Breast epithelium (tissue), 3 donors: ENCODE data around the gene ADGRE1.

ENCODE experiments used
- POLR2A ChIP-seq: fragments of 450-650 bp; IDR thresholded peaks from one replicate; pipeline ENCODE4 v1.6.1; 2016; ENCODE audit warnings: antibody characterized with exemption, mild to moderate bottlenecking, moderate library complexity
- POLR2AphosphoS5 ChIP-seq, 3 donors: sonication (generic); formaldehyde crosslinking; IDR thresholded peaks; one replicate each; pipeline ENCODE4 v1.6.1; 2017; ENCODE audit warnings: antibody characterized with exemption in 3 of 3
- TF ChIP-seq, protein P1 (sequence below), 3 donors: fragments of 450-650 bp; IDR thresholded peaks; one replicate each; pipeline ENCODE4 v1.5.1; 2016 to 2017; ENCODE audit warnings: antibody characterized with exemption in 3 of 3, mild to moderate bottlenecking in 3 of 3, moderate library complexity in 3 of 3

- TF ChIP-seq POLR2AphosphoS5 (IDR thresholded peaks at IDR 0.05) (no peak), POLR2A (no peak)
- TF ChIP-seq, protein P1, sequence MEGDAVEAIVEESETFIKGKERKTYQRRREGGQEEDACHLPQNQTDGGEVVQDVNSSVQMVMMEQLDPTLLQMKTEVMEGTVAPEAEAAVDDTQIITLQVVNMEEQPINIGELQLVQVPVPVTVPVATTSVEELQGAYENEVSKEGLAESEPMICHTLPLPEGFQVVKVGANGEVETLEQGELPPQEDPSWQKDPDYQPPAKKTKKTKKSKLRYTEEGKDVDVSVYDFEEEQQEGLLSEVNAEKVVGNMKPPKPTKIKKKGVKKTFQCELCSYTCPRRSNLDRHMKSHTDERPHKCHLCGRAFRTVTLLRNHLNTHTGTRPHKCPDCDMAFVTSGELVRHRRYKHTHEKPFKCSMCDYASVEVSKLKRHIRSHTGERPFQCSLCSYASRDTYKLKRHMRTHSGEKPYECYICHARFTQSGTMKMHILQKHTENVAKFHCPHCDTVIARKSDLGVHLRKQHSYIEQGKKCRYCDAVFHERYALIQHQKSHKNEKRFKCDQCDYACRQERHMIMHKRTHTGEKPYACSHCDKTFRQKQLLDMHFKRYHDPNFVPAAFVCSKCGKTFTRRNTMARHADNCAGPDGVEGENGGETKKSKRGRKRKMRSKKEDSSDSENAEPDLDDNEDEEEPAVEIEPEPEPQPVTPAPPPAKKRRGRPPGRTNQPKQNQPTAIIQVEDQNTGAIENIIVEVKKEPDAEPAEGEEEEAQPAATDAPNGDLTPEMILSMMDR (IDR thresholded peaks at IDR 0.05) = no peak
Observed at GRCh38 chr19:6987850-6988249, 100.5 kb downstream of the ADGRE1 start.
